LNCAP (cell line): ENCODE results near the gene ACADSB.

Source experiments
- CTCF ChIP-seq: fragments of 450-650 bp; IDR thresholded peaks from 2 replicates; pipeline ENCODE4 v1.5.1; 2017; ENCODE audit warnings: mild to moderate bottlenecking

ACADSB gene

DNA sequence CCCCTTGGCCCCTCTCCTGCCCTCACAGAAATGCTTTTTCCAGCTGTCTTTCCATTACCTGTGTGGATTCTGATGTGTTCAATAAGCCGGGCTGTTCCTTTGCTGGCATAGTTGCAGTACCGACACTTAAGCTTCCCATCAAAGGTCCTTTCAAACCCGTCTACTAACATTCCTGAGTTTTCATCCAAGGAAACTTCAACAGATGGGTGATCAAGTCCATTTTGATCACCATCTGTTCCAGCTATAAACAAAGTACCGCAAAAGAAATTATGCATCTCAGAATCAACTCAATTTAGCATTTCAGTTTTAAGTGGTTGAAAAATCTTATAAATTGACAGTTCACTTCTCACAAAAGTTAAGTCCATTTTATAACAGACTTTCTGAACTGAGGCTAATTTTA lies 12.9 kb upstream of the ACADSB start:
- no peak for TF ChIP-seq CTCF

DNA sequence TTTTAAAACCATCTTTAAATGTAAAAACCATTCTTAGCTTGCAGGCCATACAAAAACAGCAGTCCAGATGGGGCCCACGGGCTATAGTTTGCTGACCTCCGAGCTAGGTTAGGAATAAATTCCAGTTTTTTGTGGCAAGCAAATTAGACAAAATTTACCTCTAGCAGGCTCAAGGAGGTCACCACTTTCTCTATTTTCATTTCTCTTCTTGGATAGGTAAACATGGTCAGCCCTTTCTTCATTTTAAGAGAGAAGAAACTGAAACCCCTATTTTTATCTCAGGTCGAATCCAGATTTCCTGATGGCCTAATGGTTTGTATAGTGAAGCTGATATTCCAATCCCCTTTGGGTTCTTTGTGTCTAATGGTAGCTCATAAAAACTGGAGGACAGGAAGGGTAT lies 10.9 kb upstream of the ACADSB start:
- no peak for TF ChIP-seq CTCF

GRCh38 chr10:122998360-122998917 lies 10.4 kb upstream of the ACADSB start:
- no peak for TF ChIP-seq CTCF

DNA sequence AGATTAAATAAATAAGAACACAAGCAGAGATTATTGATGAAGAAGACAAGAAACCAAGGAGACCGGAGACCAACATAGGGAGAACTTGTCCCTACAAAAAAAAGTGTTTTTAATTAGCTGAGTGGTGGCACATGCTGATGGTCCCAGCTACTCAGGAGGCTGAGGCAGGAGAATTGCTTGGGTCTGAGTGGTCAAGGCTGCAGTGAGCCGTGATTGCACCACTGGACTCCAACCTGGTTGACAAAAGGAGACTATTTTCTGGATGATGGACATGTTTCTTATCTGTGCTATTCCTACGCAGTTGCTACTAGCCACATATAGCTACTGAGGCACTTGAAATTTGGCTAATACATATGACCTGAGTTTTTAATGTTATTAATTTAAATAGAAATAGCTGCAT lies 9.9 kb upstream of the ACADSB start:
- no peak for TF ChIP-seq CTCF

DNA sequence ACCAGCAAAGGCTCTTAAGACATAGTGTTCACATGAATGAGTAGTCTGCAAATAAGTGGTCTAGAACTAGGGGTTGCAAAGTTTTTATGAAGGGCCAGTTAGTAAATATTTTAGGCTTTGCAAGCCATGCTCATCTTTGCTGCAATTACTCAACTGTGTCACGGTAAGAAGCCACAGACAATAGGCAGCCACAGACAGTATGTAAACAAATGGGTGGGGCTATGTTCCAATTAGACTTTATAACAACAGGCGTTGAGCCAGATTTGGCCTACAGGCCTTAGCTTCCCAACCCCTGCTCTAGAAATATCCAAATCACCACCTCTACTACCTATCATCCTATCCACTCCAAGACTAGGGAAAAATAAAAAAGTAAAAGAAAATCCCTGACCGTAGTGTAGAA lies 9.5 kb upstream of the ACADSB start:
- TF ChIP-seq CTCF = no peak

- no peak for TF ChIP-seq CTCF
Measured at GRCh38 chr10:123000155-123000554, 8.7 kb upstream of the ACADSB start.

- TF ChIP-seq CTCF = no peak
Measured at GRCh38 chr10:123001370-123001769, 7.4 kb upstream of the ACADSB start.

DNA sequence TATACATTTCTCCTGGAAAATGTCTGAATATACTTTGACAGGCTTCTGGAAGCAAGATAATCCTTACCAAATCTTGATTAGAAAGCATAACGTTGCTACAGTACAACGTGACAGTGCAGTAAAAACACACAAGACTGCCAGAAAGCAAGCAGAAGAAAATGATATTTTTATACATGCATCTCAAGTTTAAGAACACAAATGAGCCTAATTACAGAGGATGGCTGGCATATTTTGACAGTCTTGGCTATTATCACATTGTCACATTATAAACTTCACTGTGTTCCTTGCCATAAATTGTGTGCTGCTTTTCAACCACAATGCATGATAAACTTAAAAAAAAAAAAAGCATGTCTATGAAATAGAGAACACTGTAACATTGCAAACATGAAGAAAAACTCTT lies 4.5 kb upstream of the ACADSB start:
- TF ChIP-seq CTCF = no peak
